HEK293 (cell line): ENCODE results near the gene KRTAP10-1.

Experiments used
- BCL11A ChIP-seq: fragments of 450-650 bp; formaldehyde crosslinking; IDR thresholded peaks from 2 replicates; pipeline ENCODE4 v1.5.1; 2016; ENCODE audit warnings: low read depth, missing biosample characterization, missing genetic modification characterization
- ZNF274 ChIP-seq, 2 experiments: fragments of 200-500 bp in 1 of 2; fragments of 450-650 bp in 1 of 2; sonication (Bioruptor generic) in 1 of 2; formaldehyde crosslinking in 1 of 2; IDR thresholded peaks; 2 replicates each; pipeline versions ENCODE4 v1.5.1 to v1.6.1; 2014 to 2016; ENCODE audit warnings: borderline replicate concordance in 1 of 2, inconsistent platforms in 1 of 2, low read length in 1 of 2, missing biosample characterization in 1 of 2, missing genetic modification characterization in 1 of 2
- ZNF423 ChIP-seq: fragments of 450-650 bp; formaldehyde crosslinking; IDR thresholded peaks from 2 replicates; pipeline ENCODE4 v1.5.1; 2016; ENCODE audit warnings: missing biosample characterization, missing genetic modification characterization
- TF ChIP-seq, protein P1 (sequence below): fragments of 450-650 bp; formaldehyde crosslinking; IDR thresholded peaks from 2 replicates; pipeline ENCODE4 v1.5.1; 2016; ENCODE audit warnings: missing biosample characterization, missing genetic modification characterization
- TF ChIP-seq, protein P2 (sequence below): fragments of 450-650 bp; formaldehyde crosslinking; IDR thresholded peaks from 2 replicates; pipeline ENCODE4; 2016; ENCODE audit warnings: missing biosample characterization, missing genetic modification characterization
- TF ChIP-seq, protein P3 (sequence below): fragments of 450-650 bp; formaldehyde crosslinking; IDR thresholded peaks from 2 replicates; pipeline ENCODE4 v1.5.1; 2016; ENCODE audit warnings: missing biosample characterization, missing genetic modification characterization

DNA sequence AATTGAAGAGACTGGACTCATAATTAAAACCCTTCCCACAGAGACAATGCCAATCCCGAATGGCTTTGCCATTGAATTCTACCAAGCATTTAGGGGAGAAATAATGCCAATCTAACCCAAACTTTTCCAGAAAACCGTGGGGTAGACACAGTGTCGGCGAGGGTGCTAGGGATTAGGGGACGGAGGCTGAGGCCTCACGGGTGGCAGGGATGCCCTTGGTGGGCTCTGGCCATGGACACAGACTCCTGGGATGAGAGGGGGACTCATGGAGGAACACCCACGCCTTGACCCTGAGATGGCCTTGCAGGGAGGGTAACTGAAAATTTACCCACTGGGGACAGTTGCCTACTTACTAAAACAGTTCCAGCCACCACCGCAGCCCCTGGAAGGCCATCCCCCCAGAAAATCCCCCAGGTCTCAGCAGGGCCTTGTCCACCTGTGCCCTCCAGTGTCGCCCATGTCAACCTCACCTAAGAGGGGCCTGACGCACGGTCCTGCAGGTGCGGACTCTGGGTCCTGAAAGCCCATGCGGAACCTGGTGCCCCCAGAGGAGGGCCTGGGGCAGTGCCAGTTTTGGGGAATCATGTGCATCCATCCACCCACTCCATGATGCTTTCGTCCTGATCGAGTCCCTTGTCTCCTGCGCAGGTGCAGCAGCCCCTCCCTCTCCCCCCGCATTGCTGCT lies 38.5 kb upstream of the KRTAP10-1 start:
- TF ChIP-seq, protein P1, sequence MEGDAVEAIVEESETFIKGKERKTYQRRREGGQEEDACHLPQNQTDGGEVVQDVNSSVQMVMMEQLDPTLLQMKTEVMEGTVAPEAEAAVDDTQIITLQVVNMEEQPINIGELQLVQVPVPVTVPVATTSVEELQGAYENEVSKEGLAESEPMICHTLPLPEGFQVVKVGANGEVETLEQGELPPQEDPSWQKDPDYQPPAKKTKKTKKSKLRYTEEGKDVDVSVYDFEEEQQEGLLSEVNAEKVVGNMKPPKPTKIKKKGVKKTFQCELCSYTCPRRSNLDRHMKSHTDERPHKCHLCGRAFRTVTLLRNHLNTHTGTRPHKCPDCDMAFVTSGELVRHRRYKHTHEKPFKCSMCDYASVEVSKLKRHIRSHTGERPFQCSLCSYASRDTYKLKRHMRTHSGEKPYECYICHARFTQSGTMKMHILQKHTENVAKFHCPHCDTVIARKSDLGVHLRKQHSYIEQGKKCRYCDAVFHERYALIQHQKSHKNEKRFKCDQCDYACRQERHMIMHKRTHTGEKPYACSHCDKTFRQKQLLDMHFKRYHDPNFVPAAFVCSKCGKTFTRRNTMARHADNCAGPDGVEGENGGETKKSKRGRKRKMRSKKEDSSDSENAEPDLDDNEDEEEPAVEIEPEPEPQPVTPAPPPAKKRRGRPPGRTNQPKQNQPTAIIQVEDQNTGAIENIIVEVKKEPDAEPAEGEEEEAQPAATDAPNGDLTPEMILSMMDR (tag by site-specific recombination): no peak
- TF ChIP-seq, protein P2, sequence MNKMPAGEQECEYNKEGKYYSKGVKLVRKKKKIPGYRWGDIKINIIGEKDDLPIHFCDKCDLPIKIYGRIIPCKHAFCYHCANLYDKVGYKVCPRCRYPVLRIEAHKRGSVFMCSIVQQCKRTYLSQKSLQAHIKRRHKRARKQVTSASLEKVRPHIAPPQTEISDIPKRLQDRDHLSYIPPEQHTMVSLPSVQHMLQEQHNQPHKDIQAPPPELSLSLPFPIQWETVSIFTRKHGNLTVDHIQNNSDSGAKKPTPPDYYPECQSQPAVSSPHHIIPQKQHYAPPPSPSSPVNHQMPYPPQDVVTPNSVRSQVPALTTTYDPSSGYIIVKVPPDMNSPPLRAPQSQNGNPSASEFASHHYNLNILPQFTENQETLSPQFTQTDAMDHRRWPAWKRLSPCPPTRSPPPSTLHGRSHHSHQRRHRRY (tag by site-specific recombination): no peak
- TF ChIP-seq BCL11A (no peak), ZNF423 (no peak), ZNF274 (IDR thresholded peaks at IDR 0.05; ENCODE audit: low read length) (no peak), ZNF274 (tag by site-specific recombination; IDR thresholded peaks at IDR 0.05; ENCODE audit: borderline replicate concordance) (no peak)
- TF ChIP-seq, protein P3, sequence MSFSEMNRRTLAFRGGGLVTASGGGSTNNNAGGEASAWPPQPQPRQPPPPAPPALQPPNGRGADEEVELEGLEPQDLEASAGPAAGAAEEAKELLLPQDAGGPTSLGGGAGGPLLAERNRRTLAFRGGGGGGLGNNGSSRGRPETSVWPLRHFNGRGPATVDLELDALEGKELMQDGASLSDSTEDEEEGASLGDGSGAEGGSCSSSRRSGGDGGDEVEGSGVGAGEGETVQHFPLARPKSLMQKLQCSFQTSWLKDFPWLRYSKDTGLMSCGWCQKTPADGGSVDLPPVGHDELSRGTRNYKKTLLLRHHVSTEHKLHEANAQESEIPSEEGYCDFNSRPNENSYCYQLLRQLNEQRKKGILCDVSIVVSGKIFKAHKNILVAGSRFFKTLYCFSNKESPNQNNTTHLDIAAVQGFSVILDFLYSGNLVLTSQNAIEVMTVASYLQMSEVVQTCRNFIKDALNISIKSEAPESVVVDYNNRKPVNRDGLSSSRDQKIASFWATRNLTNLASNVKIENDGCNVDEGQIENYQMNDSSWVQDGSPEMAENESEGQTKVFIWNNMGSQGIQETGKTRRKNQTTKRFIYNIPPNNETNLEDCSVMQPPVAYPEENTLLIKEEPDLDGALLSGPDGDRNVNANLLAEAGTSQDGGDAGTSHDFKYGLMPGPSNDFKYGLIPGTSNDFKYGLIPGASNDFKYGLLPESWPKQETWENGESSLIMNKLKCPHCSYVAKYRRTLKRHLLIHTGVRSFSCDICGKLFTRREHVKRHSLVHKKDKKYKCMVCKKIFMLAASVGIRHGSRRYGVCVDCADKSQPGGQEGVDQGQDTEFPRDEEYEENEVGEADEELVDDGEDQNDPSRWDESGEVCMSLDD (tag by site-specific recombination): no peak
